HG02885 (cell line): ENCODE measurements around the gene STPG2.

Experiments
- ATAC-seq: cut with Tn5 transposase; IDR thresholded peaks from one replicate; pipeline ENCODE4 v1.9.1; 2021; ENCODE audit warnings: mild to moderate bottlenecking; ENCODE audit not compliant: unreplicated experiment, poor library complexity

STPG2 gene

DNA sequence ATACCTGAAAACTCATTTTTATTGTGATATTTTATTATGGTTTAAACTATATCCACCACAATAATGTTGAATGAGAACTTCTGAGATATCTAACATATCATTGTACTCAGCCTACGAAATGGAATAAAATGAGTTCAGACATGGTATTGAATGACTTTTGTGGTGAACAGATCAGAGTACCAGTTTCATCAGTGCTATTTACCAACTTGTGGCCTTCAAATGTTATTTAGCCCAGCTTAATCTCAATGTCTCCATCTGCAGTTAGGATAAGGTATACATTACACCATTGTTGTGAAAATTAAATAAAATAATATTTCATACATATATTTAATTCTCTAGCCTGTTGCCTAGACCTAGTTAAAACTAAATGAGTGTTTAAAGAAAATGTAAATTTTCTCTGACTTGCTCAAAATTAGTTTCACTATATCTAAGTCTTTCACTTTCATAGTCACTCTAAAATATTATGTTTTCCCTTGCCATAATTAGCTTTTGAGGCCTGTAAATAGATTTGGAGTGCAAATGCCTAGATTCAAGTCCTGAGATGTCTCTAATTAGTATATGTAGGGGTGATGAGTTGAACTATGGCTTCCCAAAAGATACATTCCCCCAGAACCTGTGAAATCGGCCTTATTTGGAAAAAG is 594.2 kb downstream of the STPG2 start:
- ATAC-seq, result peak; percentile 71

- ATAC-seq, result no peak
These were observed 595.1 kb downstream of the STPG2 start for GRCh38 chr4:97548186-97548585.

GRCh38 chr4:97531351-97531750 is 611.9 kb downstream of the STPG2 start:
- no peak for ATAC-seq

DNA sequence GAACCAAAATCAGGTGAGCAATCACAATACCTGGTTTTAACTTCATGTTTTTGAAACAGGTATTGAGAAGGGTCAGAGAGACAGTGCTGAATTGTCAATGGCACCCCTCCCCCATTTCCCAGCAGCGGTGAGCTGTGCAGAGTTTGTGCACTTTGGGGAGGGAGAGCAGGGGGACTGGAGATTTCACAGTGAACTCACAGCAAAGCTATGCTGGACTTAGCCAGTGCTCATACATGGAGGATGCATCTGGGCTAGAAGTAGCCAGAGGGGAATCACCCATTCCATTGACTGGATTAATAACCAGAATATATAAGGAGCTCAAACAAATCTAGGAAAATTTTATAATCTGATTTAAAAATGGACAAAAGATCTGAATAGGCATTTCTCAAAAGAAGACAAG is 612.6 kb downstream of the STPG2 start:
- no peak for ATAC-seq

- no peak for ATAC-seq
These were observed 618.0 kb downstream of the STPG2 start for GRCh38 chr4:97525236-97525635.

- no peak for ATAC-seq
These were observed 625.3 kb downstream of the STPG2 start for GRCh38 chr4:97517939-97518338.

DNA sequence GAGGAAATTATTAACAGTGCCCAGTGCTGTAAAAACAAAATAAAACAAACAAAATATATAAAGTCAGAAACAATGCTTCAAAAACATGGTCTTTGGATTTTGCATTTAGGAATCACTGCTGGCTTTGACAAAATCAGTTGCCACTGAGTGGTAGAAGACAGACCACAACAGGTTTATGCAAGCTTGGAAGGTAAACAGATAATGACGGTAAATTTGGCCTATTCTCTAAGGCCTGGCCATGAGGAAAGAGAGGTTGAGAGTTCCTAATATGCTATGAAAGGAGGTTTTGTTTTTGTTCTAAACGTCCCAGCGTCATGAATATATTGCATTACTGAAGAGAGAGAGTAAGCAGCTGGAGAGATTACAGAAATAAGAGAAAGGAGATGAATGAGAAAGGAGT is 629.4 kb downstream of the STPG2 start:
- no peak for ATAC-seq
